OCI-LY7 (cell line): ENCODE data around the gene PUDP.

Experiments used
- EZH2phosphoT487 ChIP-seq: fragments of 200-600 bp; sonication (generic); IDR thresholded peaks from 2 replicates; pipeline ENCODE4 v1.6.1; 2018; ENCODE audit warnings: low read depth, borderline replicate concordance, mild to moderate bottlenecking, mixed run types, antibody characterized with exemption, low read length, moderate library complexity, mixed read lengths
- TF ChIP-seq, protein P1 (sequence below): fragments of 200-600 bp; sonication (generic); conservative IDR thresholded peaks from 2 replicates; pipeline ENCODE4 v1.5.1; 2014; ENCODE audit warnings: mild to moderate bottlenecking, antibody characterized with exemption, low read length, moderate library complexity, mixed read lengths

DNA sequence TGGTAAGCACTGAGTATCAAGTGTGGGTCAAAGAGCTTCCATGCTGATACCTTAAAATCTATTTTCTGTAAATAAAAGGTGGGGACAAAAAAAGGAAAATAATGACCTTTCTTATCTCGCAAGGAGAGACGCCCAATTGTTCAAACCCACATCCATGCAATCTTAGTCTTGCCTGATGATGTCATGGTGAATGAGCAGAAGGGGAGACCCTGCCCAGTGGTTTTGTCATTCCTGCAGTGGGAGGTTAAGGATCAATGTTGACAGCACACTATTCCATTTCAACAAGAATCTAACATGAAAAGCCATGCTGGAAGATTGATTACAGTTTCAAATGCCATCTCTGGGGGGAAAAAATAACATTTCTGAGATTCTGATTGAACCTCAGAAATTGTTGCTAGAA is 40.7 kb upstream of the PUDP start:
- TF ChIP-seq, protein P1, sequence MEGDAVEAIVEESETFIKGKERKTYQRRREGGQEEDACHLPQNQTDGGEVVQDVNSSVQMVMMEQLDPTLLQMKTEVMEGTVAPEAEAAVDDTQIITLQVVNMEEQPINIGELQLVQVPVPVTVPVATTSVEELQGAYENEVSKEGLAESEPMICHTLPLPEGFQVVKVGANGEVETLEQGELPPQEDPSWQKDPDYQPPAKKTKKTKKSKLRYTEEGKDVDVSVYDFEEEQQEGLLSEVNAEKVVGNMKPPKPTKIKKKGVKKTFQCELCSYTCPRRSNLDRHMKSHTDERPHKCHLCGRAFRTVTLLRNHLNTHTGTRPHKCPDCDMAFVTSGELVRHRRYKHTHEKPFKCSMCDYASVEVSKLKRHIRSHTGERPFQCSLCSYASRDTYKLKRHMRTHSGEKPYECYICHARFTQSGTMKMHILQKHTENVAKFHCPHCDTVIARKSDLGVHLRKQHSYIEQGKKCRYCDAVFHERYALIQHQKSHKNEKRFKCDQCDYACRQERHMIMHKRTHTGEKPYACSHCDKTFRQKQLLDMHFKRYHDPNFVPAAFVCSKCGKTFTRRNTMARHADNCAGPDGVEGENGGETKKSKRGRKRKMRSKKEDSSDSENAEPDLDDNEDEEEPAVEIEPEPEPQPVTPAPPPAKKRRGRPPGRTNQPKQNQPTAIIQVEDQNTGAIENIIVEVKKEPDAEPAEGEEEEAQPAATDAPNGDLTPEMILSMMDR = no peak
- TF ChIP-seq EZH2phosphoT487 = no peak
